Measurements from ENCODE around the gene BICRA. TPM values are rescaled to one million over a fixed set of nuclear protein-coding genes. Genes with fewer than 3 reads are reported as not detected.

Gene BICRA
- total and polyA plus RNA-seq, 2 of the 4 experiments (the other 2 are of a cell fraction): 1.8 to 3.5 TPM

DNA sequence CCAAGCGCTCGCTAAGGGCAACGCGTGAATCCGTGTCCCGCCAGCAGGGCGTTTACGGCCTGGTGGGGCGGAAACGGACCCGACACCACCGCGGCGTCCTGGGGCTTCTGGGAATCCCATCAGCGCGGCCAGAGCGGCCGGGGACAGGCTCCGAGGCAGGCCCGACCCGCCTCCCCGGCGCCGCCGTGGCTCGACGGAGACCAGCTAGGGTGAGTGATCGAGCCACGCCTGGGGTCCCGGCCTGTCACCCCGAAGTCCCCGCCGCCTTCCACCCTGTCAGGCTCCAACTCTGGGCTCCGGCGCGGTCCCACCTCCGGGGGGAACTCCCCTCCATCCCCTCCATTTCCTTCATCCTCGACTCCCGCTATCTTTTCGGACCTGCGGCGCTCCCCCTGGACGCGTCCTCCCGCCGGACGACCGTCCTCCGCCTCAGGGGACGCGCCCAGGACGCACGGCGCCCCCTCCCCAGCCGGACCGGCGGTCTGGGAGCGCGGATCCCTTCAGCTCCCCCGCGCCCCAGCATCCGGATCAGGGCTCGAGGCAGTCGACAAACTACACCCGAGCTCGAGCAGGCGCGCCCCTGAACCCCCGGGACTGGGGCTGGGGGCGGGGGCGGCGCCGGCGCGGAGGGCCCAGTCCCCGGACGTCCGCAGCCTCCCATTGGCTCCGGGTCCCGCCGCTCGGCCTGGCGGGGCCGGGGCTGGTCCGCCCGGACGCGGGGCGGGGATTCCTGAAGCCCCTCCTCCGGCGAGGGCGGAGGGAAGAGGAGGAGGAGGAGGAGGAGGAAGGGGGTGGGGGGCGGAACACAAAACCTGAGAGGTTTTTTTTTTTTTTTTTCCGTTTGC is 638 bp upstream of the BICRA start (continued):
- TF ChIP-seq, protein P1, sequence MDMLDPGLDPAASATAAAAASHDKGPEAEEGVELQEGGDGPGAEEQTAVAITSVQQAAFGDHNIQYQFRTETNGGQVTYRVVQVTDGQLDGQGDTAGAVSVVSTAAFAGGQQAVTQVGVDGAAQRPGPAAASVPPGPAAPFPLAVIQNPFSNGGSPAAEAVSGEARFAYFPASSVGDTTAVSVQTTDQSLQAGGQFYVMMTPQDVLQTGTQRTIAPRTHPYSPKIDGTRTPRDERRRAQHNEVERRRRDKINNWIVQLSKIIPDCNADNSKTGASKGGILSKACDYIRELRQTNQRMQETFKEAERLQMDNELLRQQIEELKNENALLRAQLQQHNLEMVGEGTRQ (IDR thresholded peaks at IDR 0.05; ENCODE audit: low read depth, low read length): no peak
- TF ChIP-seq MAFK (IDR thresholded peaks at IDR 0.05; ENCODE audit: low read depth, low read length) (no peak), CHD1 (IDR thresholded peaks at IDR 0.05; ENCODE audit: low read depth, low read length) (no peak)
